Measurements from ENCODE around the gene SPRR5.

Gene SPRR5

DNA sequence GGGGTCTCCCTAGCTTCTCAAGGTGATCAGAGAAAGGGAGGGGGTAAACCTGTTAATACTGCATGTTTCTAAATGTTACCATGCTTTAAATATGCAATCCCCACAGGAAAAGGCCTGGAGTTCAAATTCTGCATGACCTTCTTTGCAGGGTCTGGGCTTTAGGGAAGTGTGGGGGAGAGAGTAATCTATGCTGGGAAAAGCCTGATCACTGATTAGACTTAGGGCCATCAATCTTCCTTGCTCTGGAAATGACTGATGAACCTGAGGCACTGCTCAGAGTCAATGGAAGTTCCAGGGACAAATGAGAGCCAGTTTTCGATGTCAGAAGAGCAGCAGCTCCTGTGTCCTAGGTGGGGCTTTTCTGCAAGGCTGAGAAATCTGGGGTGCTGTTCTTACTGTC is 33.7 kb downstream of the SPRR5 start:
- ATAC-seq (replicated peaks) = no peak
- no peak overlapping the region for H3K27ac Mint-ChIP-seq

DNA sequence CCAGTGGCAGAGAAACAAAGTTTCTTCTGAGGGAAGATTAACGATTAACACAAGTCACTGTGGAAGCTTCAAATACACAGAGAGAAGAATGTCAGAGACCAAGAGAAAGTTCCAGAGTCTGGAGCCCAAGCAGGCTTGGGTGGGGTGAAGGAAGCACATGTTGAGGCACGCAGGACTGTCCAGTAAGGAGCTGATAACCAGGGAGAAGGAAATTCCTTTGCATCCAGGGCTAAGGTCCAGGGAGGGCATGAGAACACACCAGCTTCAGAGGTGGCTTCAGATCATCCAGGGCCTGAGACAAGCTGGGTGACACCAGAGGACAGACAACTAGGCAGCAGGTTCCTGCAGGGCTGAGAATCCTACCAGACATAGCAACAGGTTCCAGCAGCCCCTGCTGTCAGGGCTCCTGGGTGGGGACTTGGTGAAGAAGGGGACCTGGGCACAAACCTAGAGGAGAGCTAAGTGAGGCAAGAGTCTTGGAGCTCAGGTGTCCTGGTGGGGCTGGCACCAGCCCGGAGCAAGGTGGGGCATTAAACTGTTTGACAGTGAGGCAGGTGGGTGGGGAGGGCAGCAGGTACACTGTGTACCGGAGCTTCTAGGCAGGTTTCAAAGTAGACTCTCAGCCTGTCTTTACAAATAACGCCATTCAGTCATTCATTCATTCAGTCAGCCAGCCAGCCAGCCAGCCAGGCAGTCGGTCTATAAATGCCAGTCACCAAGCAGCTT is 34.3 kb downstream of the SPRR5 start:
- H3K27ac Mint-ChIP-seq = no peak overlapping the region
- no peak for DNase-seq
- peaks cover 0 to 3% of the 10 kb centered on the region in 2 donors for H3K9me3 Mint-ChIP-seq
- no peak overlapping the region for H3K4me3 Mint-ChIP-seq
- H3K36me3 Mint-ChIP-seq (ENCODE audit: insufficient read depth) = no peaks in the 10 kb centered on the region
- no peak for ATAC-seq (replicated peaks)
- H3K27me3 Mint-ChIP-seq = peaks cover 46 to 66% of the 10 kb centered on the region in 2 donors
- no peaks in the 10 kb centered on the region for H3K4me1 Mint-ChIP-seq (ENCODE audit: low read depth in 2 of 2)

More for the DNA sequence above, 33.7 kb downstream of the SPRR5 start:
- H3K4me1 Mint-ChIP-seq (ENCODE audit: low read depth in 2 of 2) = no peaks in the 10 kb centered on the region
- no peaks in the 10 kb centered on the region for H3K36me3 Mint-ChIP-seq (ENCODE audit: insufficient read depth)
- no peak for DNase-seq
- no peak overlapping the region for H3K4me3 Mint-ChIP-seq
- peaks cover 48 to 59% of the 10 kb centered on the region in 2 donors for H3K27me3 Mint-ChIP-seq
- H3K9me3 Mint-ChIP-seq = no peaks in the 10 kb centered on the region

GRCh38 chr1:152982076-152982475 is 35.1 kb downstream of the SPRR5 start:
- H3K27me3 Mint-ChIP-seq = peaks cover 50 to 71% of the 10 kb centered on the region in 2 donors
- H3K27ac Mint-ChIP-seq = no peak overlapping the region
- no peak overlapping the region for H3K4me3 Mint-ChIP-seq
- no peaks in the 10 kb centered on the region for H3K36me3 Mint-ChIP-seq (ENCODE audit: insufficient read depth)
- DNase-seq (no peak), ATAC-seq (replicated peaks) (no peak)
- no peaks in the 10 kb centered on the region for H3K4me1 Mint-ChIP-seq (ENCODE audit: low read depth in 2 of 2)
- H3K9me3 Mint-ChIP-seq = peaks cover 0 to 7% of the 10 kb centered on the region in 2 donors

DNA sequence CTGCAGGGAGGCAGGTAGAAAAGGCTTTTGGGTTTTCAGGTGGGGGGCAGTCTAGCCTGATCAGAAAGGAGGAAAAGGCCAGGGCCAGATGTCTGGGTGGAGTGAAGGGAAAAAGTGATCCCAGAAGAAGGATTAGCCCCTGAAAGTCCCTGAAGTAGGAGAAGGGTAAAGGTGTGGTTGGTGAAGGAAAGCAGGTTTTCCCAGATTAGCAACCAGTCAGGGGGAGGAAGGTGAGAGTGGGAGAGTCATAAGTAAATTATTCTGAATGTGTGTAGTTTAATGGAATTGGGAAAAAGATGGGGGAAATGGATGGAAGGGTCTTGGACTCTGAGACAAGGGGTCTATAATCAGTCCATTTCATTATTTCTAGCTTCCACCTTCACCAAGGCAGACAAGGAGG is 36.2 kb downstream of the SPRR5 start:
- ATAC-seq (replicated peaks) = no peak
- no peak overlapping the region for H3K27ac Mint-ChIP-seq
- H3K4me3 Mint-ChIP-seq = no peak overlapping the region
- H3K9me3 Mint-ChIP-seq = peaks cover 0 to 7% of the 10 kb centered on the region in 2 donors
- no peaks in the 10 kb centered on the region for H3K36me3 Mint-ChIP-seq (ENCODE audit: insufficient read depth)
- DNase-seq = no peak
- peaks cover 53 to 69% of the 10 kb centered on the region in 2 donors for H3K27me3 Mint-ChIP-seq
- H3K4me1 Mint-ChIP-seq (ENCODE audit: low read depth in 2 of 2) = no peaks in the 10 kb centered on the region

DNA sequence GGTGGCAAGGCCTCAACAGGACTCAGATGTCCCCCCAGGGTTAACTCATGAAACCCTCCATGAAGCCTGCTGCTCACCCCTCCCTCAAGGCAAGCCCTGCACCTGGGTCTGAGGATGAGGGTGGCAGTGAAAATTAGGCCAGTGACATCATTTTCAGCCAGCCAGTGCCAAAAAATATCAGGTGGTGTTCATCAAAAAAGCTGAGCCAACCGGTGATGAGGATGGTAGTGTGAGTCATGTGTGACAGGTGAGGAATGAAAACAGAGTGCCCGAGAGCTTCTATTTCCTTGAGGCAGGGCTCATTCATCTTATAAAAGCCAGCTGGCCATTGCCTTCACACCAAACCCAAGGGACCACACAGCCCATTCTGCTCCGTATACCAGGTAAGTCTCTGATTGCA is 36.7 kb downstream of the SPRR5 start, which contains the start of gene SPRR1A:
Gene SPRR1A, plus strand, starts transcription at position 339 of the 400 bp plus-strand sequence. CDS start 1,150 bp downstream, outside the sequence.
- no peaks in the 10 kb centered on the region for H3K36me3 Mint-ChIP-seq (ENCODE audit: insufficient read depth)
- DNase-seq (no peak), ATAC-seq (replicated peaks) (no peak)
- H3K4me1 Mint-ChIP-seq (ENCODE audit: low read depth in 2 of 2) = no peaks in the 10 kb centered on the region
- H3K4me3 Mint-ChIP-seq = no peak within 1 kb of the TSS
- H3K27me3 Mint-ChIP-seq = peaks cover 58 to 74% of the 10 kb centered on the region in 2 donors
- peaks cover 0 to 7% of the 10 kb centered on the region in 2 donors for H3K9me3 Mint-ChIP-seq
- no peak within 1 kb of the TSS for H3K27ac Mint-ChIP-seq

DNA sequence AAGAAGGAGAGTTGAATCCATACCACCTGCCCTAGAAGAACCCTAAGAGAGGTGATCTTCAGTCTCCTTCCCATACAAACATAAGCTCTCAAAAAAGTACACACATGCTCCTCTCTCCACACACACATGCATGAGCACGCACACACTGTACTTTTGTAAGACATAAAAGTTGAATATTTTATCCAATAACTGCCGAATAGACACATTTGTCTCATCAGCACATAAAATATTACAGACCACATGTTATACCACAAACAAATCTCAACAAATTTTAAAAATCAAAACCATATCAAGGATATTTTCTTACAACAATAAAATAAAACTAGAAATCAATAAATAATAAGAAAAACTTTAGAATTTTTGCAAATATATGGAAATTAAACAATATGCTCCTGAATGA is 39.6 kb downstream of the SPRR5 start:
- no peaks in the 10 kb centered on the region for H3K4me1 Mint-ChIP-seq (ENCODE audit: low read depth in 2 of 2)
- no peak overlapping the region for H3K4me3 Mint-ChIP-seq
- no peak for ATAC-seq (replicated peaks)
- no peaks in the 10 kb centered on the region for H3K36me3 Mint-ChIP-seq (ENCODE audit: insufficient read depth)
- H3K27ac Mint-ChIP-seq = no peak overlapping the region
- peaks cover 0 to 7% of the 10 kb centered on the region in 2 donors for H3K9me3 Mint-ChIP-seq
- no peak for DNase-seq
- peaks cover 47 to 51% of the 10 kb centered on the region in 2 donors for H3K27me3 Mint-ChIP-seq

GRCh38 chr1:152993186-152993585 is 46.2 kb downstream of the SPRR5 start:
- Mint-ChIP-seq H3K27me3 (peaks cover 20 to 56% of the 10 kb centered on the region in 2 donors), H3K27ac (no peak overlapping the region), H3K36me3 (ENCODE audit: insufficient read depth) (no peaks in the 10 kb centered on the region), H3K9me3 (no peaks in the 10 kb centered on the region), H3K4me1 (ENCODE audit: low read depth in 2 of 2) (no peaks in the 10 kb centered on the region), H3K4me3 (no peak overlapping the region)
- DNase-seq = no peak
- ATAC-seq (replicated peaks) = no peak

GRCh38 chr1:152995842-152996241 is 48.8 kb downstream of the SPRR5 start:
- Mint-ChIP-seq H3K4me1 (ENCODE audit: low read depth in 2 of 2) (no peaks in the 10 kb centered on the region), H3K27ac (no peak overlapping the region), H3K9me3 (no peaks in the 10 kb centered on the region), H3K4me3 (no peak overlapping the region), H3K27me3 (peaks cover 29 to 58% of the 10 kb centered on the region in 2 donors), H3K36me3 (ENCODE audit: insufficient read depth) (no peaks in the 10 kb centered on the region)
- DNase-seq (no peak), ATAC-seq (replicated peaks) (no peak)

GRCh38 chr1:152996633-152997400 is 49.8 kb downstream of the SPRR5 start:
- ATAC-seq (replicated peaks) (no peak), DNase-seq (no peak)
- H3K9me3 Mint-ChIP-seq = no peaks in the 10 kb centered on the region
- no peak overlapping the region for H3K4me3 Mint-ChIP-seq
- H3K4me1 Mint-ChIP-seq (ENCODE audit: low read depth in 2 of 2) = no peaks in the 10 kb centered on the region
- H3K27ac Mint-ChIP-seq = no peak overlapping the region
- no peaks in the 10 kb centered on the region for H3K36me3 Mint-ChIP-seq (ENCODE audit: insufficient read depth)
- peaks cover 39 to 59% of the 10 kb centered on the region in 2 donors for H3K27me3 Mint-ChIP-seq

DNA sequence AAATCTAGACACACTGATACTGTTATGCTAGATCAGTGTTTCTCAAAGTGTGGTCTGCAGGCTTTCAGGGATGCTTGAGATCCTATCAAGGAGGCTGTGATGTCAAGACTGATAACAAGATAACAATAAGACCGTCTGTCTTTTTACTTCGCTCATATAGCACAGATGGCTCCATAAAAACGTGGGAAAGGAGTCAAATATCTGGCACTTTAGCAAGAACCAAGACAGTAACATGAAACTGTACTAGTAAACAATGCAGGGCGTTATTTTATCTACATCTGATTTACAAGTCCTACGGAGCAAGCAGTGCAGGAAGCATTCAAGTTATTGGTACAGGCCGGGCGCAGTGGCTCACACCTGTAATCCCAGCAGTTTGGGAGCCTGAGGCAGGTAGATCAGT is 50.9 kb downstream of the SPRR5 start:
- H3K4me1 Mint-ChIP-seq (ENCODE audit: low read depth in 2 of 2) = no peaks in the 10 kb centered on the region
- H3K36me3 Mint-ChIP-seq (ENCODE audit: insufficient read depth) = no peaks in the 10 kb centered on the region
- no peaks in the 10 kb centered on the region for H3K9me3 Mint-ChIP-seq
- no peak overlapping the region for H3K27ac Mint-ChIP-seq
- DNase-seq = no peak
- H3K27me3 Mint-ChIP-seq = peaks cover 41 to 58% of the 10 kb centered on the region in 2 donors
- no peak for ATAC-seq (replicated peaks)
- H3K4me3 Mint-ChIP-seq = no peak overlapping the region

DNA sequence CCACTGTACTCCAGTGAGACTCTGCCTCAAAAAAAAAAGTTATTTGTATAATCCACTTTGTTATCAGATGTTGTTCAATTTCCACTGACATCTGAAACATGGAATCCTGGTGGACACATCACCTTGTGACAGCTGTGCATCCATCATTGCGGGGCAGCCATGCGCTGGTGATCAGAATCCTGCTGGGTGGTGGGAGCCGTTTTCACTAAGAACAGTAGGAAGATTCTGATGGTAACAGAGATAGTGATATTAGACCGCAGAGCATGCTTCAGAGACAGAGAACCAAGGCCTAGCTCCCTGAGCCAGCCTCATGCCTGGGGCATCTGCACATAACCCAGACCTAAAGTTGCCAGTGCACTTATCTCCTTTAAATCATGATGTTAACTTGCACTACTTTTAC is 51.5 kb downstream of the SPRR5 start:
- H3K4me1 Mint-ChIP-seq (ENCODE audit: low read depth in 2 of 2) = no peaks in the 10 kb centered on the region
- no peak overlapping the region for H3K4me3 Mint-ChIP-seq
- no peaks in the 10 kb centered on the region for H3K9me3 Mint-ChIP-seq
- no peak overlapping the region for H3K27ac Mint-ChIP-seq
- ATAC-seq (replicated peaks) (no peak), DNase-seq (no peak)
- peaks cover 36 to 53% of the 10 kb centered on the region in 2 donors for H3K27me3 Mint-ChIP-seq
- no peaks in the 10 kb centered on the region for H3K36me3 Mint-ChIP-seq (ENCODE audit: insufficient read depth)
